SW480 (cell line): ENCODE results near the gene POLQ.
"Not testable (repeated sequence)": the region's sequence is repeated elsewhere in the genome, so short reads cannot be mapped to it uniquely, and the experiment has no call there.

Experiments
- DNase-seq: peaks from one replicate; pipeline ENCODE4 v3.0.0-alpha.2; 2016; ENCODE audit warnings: low spot score

POLQ gene

DNA sequence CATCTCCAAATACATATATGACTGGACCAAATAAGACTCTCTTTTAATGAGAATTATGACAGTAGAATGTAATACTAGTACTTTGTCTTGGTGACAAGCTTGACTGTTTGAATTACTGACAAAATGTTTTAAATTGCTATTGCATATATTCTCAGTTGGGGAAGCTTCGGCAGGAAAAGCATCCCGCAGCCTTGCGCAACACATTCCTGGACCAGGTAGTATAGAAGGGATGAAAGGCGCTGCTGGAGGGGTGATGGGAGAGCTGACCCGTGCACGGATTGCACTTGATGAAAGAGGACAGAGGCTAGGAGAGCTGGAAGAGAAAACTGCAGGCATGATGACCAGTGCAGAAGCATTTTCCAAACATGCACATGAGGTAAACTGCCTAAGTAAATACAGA lies 127.6 kb downstream of the POLQ start:
- DNase-seq: no peak

DNA sequence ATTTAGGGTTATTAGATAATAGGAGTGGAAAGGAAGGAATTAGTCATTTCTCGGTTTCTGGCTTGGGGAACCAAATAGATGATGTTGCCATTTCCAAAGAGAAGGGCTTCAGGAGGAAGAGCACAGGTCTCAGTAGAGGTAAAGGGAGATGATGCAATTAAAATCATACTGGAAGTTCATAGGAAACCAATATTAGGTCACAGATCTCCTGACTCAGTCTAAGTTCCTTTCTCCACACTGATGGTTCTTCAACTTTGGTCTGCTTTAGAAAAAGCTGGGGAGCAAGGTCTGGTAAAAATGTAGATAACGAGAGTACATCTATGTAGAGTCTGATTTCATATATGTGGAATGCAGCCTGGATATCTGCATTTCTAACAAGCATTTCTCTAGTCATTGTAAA lies 130.9 kb downstream of the POLQ start:
- no peak for DNase-seq

DNA sequence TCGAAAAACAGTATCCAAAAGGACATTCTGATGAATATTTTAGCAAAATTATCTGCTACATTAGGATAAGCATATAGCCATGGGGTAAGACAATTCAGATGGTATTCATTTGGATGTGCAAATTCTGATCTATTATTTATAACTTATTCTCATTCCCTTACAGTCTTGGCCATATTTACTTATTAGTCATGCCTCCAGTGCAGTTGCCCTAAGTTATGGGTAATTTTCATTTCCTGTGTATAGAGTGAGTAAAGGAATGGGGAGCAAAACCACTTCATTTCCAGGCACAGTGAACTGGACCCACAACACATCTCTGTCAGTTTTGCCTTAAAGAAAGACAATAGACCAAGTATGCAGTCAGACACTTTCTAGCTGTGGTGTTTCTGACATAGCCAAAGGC lies 134.3 kb downstream of the POLQ start:
- no peak for DNase-seq

DNA sequence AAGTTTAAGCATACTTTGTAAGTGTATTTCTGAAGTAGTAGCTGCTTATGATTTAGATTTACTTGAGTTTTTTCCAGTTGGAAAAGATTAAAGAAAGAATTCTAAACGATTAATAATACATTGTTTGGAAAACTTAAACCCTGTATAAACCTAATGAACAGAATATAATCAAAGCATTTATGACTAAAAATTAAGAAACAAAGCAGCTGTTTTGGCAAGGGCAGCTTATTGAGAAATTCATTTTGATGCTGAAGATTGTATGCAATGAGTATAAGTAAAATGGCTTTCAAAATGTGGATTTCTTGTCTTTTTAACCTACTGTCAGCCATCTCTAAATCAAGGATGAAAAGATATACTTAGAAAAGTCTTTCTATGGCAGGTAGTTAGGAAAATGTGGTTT lies 140.2 kb downstream of the POLQ start:
- no peak for DNase-seq

DNA sequence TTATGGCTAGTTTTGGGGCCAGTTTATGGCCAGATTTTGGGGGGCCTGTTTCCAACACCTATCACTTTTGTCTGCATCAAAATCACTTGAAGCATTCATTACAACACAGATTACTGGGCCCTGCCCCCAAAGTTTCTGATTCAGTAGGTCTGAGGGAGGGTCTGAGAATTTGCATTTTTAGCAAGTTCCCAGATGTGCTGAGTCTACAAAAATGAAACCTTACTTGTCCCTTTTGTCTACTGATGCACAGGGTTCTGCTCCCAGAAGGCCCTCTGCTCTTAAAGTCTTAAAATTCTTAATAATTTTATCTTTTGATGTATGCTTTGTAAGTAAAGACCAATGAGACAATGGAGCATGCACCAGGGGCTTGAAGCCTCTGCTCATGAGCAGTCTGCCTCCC lies 146.0 kb downstream of the POLQ start:
- no peak for DNase-seq

DNA sequence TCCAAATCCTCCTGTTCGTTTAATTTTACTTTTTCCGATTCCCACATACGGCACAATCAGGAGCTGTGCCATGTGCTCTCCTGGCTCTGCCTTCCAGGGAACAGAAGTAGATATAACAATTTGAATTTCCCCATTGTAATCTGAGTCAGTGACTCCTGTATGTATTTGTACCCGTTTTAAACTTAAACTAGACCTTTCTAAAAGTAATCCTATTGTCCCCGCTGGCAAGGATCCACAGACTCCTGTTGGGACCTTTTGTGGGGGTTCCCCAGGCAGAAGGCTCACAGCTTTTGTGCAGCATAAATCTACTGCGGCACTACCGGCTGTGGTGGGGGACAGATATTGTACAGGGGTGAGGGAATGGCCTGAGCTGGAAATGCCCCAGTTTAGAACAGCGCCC lies 147.7 kb downstream of the POLQ start:
- not testable (repeated sequence) for DNase-seq

DNA sequence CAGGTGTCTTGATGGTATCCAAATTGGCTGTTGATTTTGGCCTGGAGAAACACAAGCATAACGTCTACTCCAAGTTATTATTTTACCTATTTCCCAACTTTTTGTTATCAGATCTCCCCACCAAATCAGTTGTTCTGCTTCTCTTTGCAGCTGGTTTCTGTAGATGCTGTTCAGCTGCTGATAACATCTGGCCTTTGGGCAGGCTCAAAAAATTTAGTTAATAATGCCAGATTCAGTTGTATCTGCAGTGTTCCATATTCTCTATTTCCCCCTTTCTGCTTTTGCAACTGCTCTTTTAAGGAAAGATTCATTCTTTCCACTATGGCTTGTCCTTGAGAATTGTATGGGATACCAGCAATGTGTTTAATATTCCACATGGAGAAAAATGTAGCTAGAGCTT lies 149.8 kb downstream of the POLQ start:
- not testable (repeated sequence) for DNase-seq

DNA sequence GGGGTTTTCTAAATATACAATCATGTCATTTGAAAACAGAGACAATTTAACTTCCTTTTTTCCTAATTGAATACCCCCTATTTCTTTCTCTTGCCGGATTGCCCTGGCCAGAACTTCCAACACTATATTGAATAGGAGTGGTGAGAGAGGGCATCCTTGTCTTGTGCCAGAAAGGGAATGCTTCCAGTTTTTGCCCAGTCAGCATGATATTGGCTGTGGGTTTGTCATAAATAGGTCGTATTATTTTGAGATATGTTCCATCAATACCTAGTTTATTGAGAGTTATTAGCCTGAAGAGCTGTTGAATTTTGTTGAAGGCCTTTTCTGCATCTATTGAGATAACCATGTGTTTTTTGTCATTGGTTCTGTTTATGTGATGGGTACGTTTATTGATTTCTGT lies 157.5 kb downstream of the POLQ start:
- DNase-seq: not testable (repeated sequence)
